SU-DHL-6 (cell line): Measurements from ENCODE around the gene TRIM36.
A peak's percentile ranks its signal among the peaks of the same experiment; 100 is the strongest.

Source experiments
- H2AFZ ChIP-seq: fragments of 200-600 bp; sonication (generic); 2 replicates; pipeline ENCODE4 v1.6.1; 2014; ENCODE audit warnings: low read depth, mild to moderate bottlenecking, moderate library complexity, mixed read lengths, antibody characterized with exemption, low read length; ENCODE audit not compliant: severe bottlenecking
- H3F3A ChIP-seq: fragments of 200-600 bp; shearing (Covaris generic); 2 replicates; pipeline ENCODE4 v1.6.0; 2016; ENCODE audit warnings: antibody characterized with exemption, mild to moderate bottlenecking; ENCODE audit not compliant: insufficient read depth
- H3K27ac ChIP-seq: fragments of 200-600 bp; sonication (generic); 2 replicates; pipeline ENCODE4 v1.5.1; 2016; ENCODE audit warnings: low read depth, mild to moderate bottlenecking, low read length, moderate library complexity, mixed read lengths
- H3K27me3 ChIP-seq: fragments of 200-600 bp; sonication (generic), shearing (Covaris generic); 2 replicates; pipeline ENCODE4 v1.6.0; 2014; ENCODE audit warnings: mild to moderate bottlenecking, low read length
- H3K36me3 ChIP-seq: fragments of 200-600 bp; sonication (generic); 2 replicates; pipeline ENCODE4 v1.6.1; 2014; ENCODE audit warnings: mild to moderate bottlenecking, low read length, mixed read lengths
- H3K4me2 ChIP-seq: fragments of 300-600, 200-600 bp; shearing (Covaris generic), sonication (generic); 2 replicates; pipeline ENCODE4 v1.6.0; 2014; ENCODE audit warnings: low read length, low read depth, mild to moderate bottlenecking; ENCODE audit not compliant: poor library complexity, severe bottlenecking
- H3K4me3 ChIP-seq: fragments of 200-600 bp; sonication (generic); 2 replicates; pipeline ENCODE4 v1.5.1; 2014; ENCODE audit warnings: antibody characterized with exemption, low read length, mild to moderate bottlenecking, mixed read lengths; ENCODE audit not compliant: insufficient read depth, poor library complexity, severe bottlenecking
- H3K79me2 ChIP-seq: fragments of 200-600 bp; sonication (generic); 2 replicates; pipeline ENCODE4 v1.6.1; 2014; ENCODE audit warnings: mild to moderate bottlenecking, low read length, moderate library complexity; ENCODE audit not compliant: insufficient read depth
- H3K9ac ChIP-seq: fragments of 200-600 bp; sonication (generic); 2 replicates; pipeline ENCODE4 v1.7.0; 2014; ENCODE audit warnings: mild to moderate bottlenecking, low read length
- H3K9me2 ChIP-seq: fragments of 200-600 bp; sonication (generic); replicated peaks from 2 replicates; pipeline ENCODE4 v1.6.1; 2014; ENCODE audit warnings: low read length; ENCODE audit not compliant: insufficient read depth
- H3K9me3 ChIP-seq: fragments of 200-600 bp; sonication (generic); 2 replicates; pipeline ENCODE4 v1.6.1; 2014; ENCODE audit warnings: low read length, mixed read lengths; ENCODE audit not compliant: insufficient read depth
- H4K20me1 ChIP-seq: fragments of 200-600 bp; sonication (generic); 2 replicates; pipeline ENCODE4 v1.6.1; 2014; ENCODE audit warnings: low read depth, mild to moderate bottlenecking, antibody characterized with exemption, low read length, moderate library complexity, mixed read lengths
- CTCF ChIP-seq: fragments of 200-600 bp; sonication (generic); IDR thresholded peaks from one replicate; pipeline ENCODE4 v1.5.1; 2017; ENCODE audit warnings: antibody characterized with exemption, mild to moderate bottlenecking, low read length, moderate library complexity; ENCODE audit not compliant: insufficient read depth, poor library complexity, severe bottlenecking
- EZH2phosphoT487 ChIP-seq: fragments of 200-600 bp; sonication (generic), shearing (Covaris generic); conservative IDR thresholded peaks from 2 replicates; pipeline ENCODE4 v1.6.1; 2018; ENCODE audit warnings: mild to moderate bottlenecking, antibody characterized with exemption, low read length, moderate library complexity, mixed read lengths

The TRIM36 gene

DNA sequence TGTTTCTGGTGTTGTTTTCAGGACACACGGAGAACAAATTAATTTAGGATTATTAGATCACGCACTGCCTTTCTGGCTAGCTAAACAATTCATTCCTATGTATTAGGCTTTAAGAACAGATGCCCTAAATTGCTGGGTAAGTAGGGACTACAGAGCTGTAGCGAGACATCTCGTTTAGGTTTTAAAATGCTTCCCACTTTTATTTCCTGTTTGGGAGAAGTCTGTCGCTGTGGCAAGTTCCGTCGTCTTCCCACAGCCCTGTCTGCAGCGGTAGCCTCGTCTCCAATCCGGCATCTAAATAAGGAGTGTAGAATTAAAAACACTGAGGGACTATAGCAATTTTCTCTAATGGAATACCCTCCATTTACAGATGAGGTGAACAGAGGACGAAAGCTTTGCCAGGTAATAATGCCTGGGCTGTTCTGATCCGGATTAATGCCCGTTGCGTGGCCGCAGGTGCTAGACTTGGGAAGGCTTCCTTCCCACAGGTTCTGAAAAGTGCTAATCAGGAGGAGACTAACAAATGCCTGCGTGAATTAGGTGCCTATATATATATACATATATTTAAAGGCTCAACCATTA, 1.3 kb upstream of the TRIM36 start:
- Histone ChIP-seq H3K4me3 (peak overlapping the region; percentile 69), H3K4me2 (peak overlapping the region; percentile 68), H3K27ac (no peak overlapping the region), H3K36me3 (no peaks in the 10 kb centered on the region), H4K20me1 (no peaks in the 10 kb centered on the region), H3K27me3 (no peaks in the 10 kb centered on the region), H3K9ac (peak overlapping the region; percentile 57; the same call in 1 of the 2 replicates), H3K9me2 (no peaks in the 10 kb centered on the region), H3F3A (peaks cover 8% of the 10 kb centered on the region; the same call in 1 of the 2 replicates), H2AFZ (no peak overlapping the region), H3K9me3 (peaks cover 11% of the 10 kb centered on the region; the same call in 1 of the 2 replicates), H3K79me2 (no peaks in the 10 kb centered on the region)
- TF ChIP-seq CTCF (no peak), EZH2phosphoT487 (no peak)

GRCh38 chr5:115170134-115170928, 623 bp upstream of the TRIM36 start:
- Histone ChIP-seq H3K4me2 (peak overlapping the region; percentile 68), H3K9me3 (peaks cover 11% of the 10 kb centered on the region; the same call in 1 of the 2 replicates), H3K4me3 (peak overlapping the region; percentile 69), H3K79me2 (no peaks in the 10 kb centered on the region), H4K20me1 (no peaks in the 10 kb centered on the region), H2AFZ (peak overlapping the region; percentile 94), H3F3A (peaks cover 8% of the 10 kb centered on the region; the same call in 1 of the 2 replicates), H3K9me2 (no peaks in the 10 kb centered on the region), H3K27ac (no peak overlapping the region), H3K9ac (peak overlapping the region; percentile 57), H3K36me3 (no peaks in the 10 kb centered on the region), H3K27me3 (no peaks in the 10 kb centered on the region)
- TF ChIP-seq EZH2phosphoT487 (no peak), CTCF (no peak)

GRCh38 chr5:115168829-115169486, 750 bp downstream of the TRIM36 start:
- Histone ChIP-seq H2AFZ (peak overlapping the region; percentile 91), H3K9me3 (peaks cover 11% of the 10 kb centered on the region; the same call in 1 of the 2 replicates), H3K4me2 (peak overlapping the region; percentile 63), H4K20me1 (no peaks in the 10 kb centered on the region), H3K36me3 (no peaks in the 10 kb centered on the region), H3K79me2 (no peaks in the 10 kb centered on the region), H3K9me2 (no peaks in the 10 kb centered on the region), H3K9ac (peak overlapping the region; percentile 61), H3F3A (peaks cover 8% of the 10 kb centered on the region; the same call in 1 of the 2 replicates), H3K27me3 (no peaks in the 10 kb centered on the region), H3K27ac (no peak overlapping the region), H3K4me3 (peak overlapping the region; percentile 69)
- no peak for TF ChIP-seq CTCF
- no peak for TF ChIP-seq EZH2phosphoT487
